ENCODE measurements around the gene NFATC1.

- TF ChIP-seq POLR2AphosphoS5 (IDR thresholded peaks at IDR 0.05) (peak; percentile 43 to 75), CTCF (IDR thresholded peaks at IDR 0.05) (no peak)
Measured at GRCh38 chr18:79526468-79527460, 131.0 kb downstream of the NFATC1 start.
